NCI-H460 (cell line): Measurements from ENCODE around the gene HIGD2B. TPM values are rescaled to one million over a fixed set of nuclear protein-coding genes. Genes with fewer than 3 reads are reported as not detected.
"Not testable (repeated sequence)": the region's sequence is repeated elsewhere in the genome, so short reads cannot be mapped to it uniquely, and the experiment has no call there.

ENCODE experiments used
- DNase-seq: peaks from one replicate; pipeline ENCODE4 v3.0.0-alpha.2; 2016; ENCODE audit warnings: low read depth; ENCODE audit errors: extremely low read depth
- polyA plus RNA-seq: library from polyadenylated mRNA; depleted of rRNA; stranded (reverse); fragments of >200 nt; gene quantifications from 2 replicates; pipeline ENCODE4 v1.2.3, GENCODE V29; 2014; cell fraction: nucleus; rRNA removed
- total RNA-seq: library from RNA; depleted of rRNA; stranded (reverse); fragments of >200 nt; shearing (Covaris generic); gene quantifications from 2 replicates; pipeline ENCODE4 v1.2.3, GENCODE V29; 2014; rRNA removed

The HIGD2B gene, protein sequence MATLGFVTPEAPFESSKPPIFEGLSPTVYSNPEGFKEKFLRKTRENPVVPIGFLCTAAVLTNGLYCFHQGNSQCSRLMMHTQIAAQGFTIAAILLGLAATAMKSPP
- not detected in 2 replicates for total RNA-seq
- not detected in 2 replicates for polyA plus RNA-seq

DNA sequence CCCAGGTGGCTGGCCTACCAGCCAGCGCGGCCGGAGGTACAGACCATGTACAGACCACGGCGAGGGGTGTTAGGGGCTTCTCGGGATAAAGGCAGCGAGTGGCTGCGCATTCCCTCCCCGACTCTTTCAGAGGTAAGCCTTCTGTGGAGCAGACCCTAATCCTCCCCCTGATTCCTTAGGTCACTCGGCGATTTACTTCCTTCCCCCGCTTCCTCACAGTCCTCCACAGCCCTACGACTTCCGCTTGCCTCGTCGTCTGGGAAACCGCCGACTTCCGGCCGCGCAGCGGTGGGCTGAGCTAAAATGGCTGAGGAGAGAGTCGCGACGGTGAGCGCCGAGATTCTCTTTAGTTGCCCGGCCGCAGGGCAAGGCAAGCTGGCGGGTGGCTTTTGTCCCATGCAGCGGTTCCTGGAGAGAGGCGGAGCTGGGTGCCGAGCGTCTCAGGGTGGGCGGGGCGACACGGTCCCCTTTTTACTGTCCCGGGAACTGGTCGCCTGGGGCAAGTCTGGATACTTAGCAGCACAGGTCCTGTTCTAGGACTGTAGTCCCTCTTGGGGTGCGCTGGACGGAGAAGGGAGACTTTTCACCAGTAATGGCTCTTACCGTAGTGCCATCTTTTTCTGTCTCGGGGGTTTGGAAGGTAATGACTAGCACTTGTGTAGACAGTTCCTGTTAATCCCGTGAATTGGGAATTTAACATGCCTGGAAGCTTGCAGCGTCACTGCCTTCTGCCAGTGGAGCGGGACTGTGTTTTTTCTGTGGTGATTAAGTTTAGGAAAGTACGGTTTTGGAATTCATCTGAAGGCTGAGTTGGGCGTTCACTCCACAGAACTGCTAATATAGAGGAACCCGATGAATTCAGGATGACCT lies at the start of gene HIGD2B, which contains the start of gene BBS4:
HIGD2B (minus strand) TSS at position 258 of the 870 bp plus-strand sequence. CDS start 9,808 bp downstream, outside the sequence.
BBS4 (plus strand) TSS at position 283 of the 870 bp plus-strand sequence; CDS start at position 304, 21 bp downstream.
- DNase-seq = peak; percentile 81

DNA sequence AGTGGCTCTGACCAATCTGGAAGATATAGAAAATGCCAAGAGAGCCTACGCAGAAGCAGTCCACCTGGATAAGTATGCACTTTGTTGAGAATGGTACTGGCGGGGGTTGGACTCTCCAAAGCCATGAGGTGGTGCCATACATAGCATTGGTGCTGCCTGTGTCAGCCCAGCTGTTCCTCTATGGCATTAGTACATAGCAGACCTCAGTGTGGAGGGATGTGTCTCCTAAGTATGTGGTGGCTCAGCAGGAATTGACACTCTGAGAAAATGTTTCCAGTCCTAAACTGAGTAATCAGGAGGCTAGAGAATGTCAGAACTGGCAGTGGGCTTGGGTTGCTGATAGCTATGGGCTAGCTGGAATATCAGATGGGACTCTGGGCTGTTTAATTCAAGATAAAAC lies 49.1 kb upstream of the HIGD2B start:
- no peak for DNase-seq

DNA sequence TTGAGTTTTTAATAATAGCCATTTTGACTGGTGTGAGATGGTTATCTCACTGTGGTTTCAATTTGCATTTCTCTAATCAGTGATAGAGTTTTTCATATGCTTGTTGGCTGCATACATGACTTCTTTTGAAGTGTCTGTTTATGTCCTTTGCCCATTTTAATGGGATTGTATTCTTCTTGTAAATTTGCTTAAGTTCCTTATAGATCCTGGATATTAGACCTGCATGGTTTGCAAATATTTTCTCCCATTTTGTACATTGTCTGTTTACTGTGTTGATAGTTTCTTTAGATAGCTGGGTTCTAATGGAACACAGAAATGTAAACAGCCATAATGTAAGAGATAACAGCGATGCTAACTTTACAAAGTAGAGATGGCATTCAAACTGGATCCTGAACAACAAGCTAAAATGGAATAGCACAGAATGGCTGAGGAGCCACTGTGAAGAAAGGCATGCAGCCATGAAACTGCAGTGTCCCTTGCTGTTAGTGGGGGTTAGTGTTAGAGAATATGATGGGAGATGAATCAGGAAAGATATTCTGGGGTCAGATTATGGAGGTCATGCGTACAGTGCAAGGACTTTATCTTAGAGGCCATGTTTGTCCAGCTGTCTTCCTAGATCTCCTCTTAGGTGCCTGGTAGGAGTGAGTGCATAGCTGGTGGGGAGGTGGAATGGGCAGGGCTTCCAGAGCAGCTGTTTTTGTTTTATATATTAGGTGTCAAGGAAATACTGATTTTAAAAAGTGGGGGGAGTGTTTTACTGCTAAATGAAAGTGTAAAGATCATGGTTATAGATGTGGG lies 48.2 kb upstream of the HIGD2B start:
- no peak for DNase-seq

DNA sequence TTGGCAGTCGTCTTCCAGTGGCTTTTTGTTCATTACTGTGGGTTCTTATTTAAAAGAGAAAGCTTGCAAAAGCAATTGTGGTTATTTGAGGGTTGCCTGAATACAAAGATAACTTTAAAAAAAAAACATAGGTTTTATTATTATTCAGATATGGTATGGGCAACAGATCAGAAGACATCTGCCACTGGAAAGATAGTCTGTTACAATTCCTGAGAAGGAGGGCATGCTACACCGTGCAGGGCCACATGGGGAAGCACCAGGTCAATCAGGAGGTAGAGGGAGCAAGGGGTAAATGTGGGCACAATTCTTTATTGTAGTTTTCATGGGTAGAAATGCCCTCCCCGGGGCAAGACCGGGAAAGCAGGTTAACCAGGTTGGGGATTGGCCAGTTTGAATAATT lies 46.5 kb upstream of the HIGD2B start:
- no peak for DNase-seq

DNA sequence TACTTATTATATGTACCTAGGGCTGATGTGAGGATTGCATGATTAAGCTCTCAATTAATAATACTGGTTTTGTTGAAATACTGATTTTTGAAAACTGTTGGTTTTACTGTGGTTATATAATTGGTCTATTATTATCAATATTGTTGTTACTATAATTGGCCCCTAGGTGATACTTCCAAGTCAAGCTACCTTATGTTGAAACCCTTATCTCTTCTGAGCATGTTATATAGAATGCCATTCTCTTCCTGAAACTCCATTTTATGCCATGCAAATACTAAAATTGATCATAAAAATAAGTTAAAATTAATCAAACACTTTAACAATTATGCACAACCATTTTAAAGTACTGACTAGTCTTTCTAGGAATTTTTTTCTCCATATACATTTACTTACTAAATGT lies 46.1 kb upstream of the HIGD2B start:
- DNase-seq = no peak

DNA sequence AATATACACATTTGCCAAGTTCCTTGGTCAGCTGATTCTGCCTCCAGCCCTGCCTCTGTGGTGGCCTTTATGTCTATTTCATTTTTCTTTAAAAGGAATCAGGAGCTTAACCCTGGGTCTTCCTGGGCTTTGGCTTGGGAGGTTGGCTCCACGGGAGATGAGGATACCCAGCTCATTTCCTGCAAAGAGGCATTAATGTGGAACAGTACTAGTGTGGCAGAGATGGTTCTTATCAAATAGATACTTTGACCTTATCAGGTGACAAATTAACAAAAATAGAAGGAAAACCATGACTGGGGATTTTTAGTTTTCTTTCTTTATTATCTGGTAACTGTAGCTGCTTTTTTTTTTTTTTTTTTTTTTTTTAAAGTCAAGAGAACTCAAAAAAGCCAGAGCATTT lies 42.8 kb upstream of the HIGD2B start:
- DNase-seq = no peak

DNA sequence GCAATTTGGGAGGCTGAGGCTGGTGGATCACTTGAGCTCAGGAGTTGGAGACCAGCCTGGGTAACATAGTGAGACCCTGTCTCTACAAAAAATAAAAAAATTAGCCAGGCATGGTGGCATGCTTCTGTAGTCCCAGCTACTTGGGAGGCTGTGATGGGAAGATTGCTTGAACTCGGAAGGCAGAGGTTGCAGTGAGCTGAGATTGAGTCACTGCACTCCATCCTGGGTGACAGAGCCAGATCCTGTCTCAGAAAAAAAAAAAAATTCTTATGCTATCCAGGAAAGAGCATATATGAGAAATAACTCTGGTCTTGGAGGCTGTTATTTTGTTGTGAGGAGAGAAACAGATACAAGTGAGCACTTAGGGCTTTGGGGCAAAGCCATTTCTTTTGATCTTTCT lies 42.3 kb upstream of the HIGD2B start:
- not testable (repeated sequence) for DNase-seq

DNA sequence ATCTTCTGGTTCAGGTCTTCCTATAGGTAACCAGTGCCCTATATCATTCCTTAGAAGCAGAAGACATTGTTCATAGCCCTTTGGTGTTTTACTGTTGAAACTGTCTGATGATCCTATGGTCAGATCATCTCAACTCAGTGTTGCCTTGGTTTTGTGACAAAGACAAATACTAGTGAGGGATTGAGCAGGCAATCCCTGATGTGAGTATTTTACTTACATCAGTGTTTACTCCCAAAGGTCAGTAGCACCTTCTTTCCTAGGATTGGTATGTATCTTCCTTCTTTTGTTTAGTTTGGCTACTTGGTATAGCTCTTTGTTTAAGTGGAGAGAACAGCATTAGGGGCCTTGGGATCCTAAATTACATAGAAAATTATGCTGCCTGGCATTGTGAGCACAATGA lies 41.2 kb upstream of the HIGD2B start:
- DNase-seq = no peak

DNA sequence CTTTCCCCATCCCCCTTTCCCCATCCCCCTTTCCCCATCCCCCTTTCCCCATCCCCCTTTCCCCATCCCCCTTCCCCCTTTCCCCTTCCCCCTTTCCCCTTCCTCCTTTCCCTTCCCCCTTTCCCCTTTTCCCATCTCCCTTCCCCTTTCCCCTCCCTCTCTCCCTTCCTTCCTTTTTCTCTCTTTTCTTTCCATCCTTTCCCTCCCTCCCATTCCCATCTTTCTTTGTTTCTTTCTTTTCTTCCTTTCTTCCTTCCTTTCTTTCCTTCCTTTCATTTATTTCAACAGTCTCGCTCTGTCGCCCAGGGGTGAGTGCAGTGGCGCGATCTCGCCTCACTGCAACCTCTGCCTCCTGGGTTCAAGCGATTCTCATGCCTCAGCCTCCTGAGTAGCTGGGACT lies 39.9 kb upstream of the HIGD2B start:
- not testable (repeated sequence) for DNase-seq

DNA sequence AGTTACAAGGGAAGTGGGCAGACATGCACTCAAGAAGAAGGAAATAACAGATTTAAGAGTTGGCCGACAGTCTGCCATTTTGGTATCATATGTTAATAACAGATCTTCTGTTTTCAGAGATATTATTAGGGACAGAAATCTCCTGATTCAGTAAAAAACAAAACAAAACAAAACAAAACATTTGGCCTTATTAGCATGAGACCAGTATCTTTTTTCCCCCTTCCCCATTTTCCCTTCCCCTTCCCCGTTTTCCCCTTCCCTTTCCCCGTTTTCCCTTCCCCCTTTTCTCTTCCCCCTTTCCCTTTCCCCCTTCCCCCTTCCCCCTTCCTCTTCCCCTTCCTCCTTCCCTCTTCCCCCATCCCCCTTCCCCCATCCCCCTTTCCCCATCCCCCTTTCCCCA lies 39.5 kb upstream of the HIGD2B start:
- DNase-seq = no peak

DNA sequence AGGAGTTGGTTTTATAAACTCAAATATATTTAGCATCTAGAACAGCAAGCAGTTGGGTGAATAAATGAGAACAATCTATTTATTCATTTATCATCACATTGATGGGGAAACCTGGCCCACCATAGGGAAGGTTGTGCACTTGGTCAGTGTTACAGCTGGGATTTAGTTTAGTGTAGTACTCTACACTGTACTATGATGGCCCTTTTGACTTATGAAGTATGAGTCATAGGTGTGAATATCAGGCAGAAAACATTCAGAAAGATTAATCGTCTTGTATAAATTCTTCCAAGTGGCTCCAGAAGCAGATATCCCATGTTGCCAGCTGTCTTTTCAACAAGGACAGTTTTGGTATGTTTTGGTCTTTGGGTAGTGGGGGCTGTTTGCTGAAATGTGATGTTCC lies 38.0 kb upstream of the HIGD2B start:
- no peak for DNase-seq

DNA sequence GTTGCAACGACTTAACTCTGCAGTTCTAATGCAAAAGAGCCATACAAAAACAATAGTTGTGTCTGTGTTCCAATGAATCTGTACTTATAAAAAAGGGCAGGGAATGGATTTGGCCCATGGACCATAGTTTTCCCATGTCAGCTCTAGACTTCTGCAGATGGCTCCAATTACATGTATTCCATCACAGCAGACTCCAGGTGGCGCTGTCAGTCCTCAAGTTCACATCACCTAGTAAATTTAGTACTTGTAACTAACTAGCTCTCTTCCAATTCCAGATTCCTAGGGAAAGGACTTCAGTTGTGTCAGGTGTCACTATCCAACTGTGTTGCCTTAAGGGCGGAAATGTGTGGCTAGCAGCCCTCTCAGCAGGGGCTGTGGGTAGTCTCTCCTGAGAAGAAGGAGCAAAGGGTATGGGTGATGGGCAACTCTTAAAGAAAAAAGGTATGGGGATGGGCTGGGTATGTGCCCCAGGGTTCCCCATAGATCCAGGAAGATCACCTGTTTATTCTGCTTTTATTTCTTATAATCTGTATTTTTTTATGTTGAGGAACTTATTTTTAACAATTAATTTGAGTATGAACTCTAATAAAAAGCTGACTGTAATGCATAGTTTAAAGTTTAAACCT lies 36.2 kb upstream of the HIGD2B start:
- DNase-seq = peak; percentile 52

DNA sequence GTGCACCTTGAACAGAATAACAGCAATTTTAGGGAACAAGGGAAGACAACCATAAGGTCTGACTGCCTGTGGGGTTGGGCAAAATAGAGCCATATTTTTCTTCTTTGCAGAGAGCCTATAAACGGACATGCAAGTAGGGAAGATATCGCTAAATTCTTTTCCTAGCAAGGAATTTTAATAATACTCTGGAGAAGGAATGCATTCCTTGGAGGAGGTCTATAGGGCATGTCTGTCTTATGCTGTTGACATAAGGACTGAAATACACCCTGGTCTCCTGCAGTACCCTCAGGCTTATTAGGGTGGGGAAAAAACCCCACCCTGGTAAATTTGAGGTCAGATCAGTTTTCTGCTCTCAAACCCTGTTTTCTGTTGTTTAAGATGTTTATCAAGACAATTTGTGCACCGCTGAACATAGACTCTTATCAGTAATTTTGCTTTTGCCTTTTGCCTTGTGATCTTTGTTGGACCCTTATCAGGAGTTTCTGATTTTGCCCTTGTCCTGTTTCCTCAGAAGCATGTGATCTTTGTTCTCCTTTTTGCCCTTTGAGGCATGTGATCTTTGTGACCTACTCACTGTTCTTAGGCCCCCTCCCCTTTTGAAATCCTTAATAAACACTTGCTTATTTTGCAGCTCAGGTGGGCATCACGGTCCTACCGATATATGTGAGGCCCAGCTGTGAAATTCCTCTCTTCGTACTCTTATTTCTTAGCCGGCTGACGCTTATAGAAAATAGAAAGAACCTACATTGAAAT lies 22.7 kb upstream of the HIGD2B start:
- DNase-seq = not testable (repeated sequence)

DNA sequence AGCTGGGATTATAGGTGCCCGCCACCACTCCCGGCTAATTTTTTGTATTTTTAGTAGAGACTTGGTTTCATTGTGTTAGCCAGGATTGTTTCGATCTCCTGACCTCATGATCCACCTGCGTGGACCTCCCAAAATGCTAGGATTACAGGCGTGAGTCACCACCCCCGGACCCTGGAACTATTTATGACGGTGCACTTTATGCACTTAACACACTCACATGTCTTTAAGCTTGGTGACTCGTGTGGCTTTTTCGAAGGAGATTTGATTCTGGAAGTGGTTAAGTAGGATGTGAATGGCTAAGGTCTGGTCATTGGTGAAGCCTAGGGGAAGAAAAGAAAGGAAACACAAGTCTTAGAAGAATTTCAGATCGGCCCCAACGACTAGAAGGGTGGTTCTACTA lies 20.3 kb upstream of the HIGD2B start:
- no peak for DNase-seq

DNA sequence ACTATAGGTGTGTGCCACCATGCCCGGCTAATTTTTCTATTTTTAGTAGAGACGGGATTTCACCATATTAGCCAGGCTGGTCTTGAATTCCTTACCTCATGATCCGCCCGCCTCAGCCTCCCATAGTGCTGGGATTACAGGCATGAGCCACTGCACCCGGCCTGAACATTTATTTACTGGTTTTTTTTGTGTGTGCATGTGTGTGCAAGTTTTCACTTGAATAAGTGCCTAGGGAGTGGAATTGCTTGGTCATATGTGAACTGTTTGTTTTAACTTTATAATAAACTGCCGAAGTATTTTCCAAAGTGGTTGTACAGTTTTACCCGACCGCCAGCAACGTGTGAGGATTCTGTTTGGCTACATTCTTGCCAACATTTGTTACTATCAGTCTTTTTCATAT lies 14.1 kb upstream of the HIGD2B start:
- no peak for DNase-seq

DNA sequence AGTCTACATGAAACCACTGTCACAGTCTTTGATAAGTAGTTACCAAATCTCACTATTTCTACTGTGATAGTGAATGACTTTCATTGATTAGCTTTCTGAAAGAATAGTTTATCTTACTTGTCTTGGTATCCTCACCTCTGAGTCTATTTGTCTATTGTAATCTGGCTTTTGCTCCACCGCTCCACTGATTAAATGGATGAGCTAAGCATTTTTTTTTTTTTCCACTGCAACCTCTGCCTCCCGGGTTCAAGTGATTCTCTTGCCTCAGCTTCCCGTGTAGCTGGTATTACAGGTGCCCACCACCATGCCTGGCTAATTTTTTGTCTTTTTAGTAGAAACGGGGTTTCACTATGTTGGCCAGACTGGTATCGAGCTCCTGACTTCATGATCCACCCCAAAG lies 13.0 kb upstream of the HIGD2B start:
- DNase-seq = no peak

DNA sequence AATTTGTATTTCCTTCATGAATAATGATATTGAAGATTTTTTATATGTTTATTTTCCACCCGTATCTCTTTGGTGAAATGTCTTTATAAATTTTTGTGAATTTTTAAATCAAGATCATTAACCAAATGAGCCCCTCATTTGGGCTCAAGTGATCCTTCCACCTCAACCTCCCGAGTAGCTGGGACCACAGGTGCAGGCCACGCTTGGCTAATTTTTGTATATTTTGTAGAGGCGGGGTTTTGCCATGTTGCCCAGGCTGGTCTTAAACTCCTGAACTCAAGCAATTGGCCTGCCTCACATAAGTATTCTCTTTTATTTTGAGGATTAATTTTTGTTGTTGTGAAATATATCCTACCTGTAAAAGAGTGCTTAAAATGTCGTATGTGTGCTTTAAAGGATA lies 5.0 kb upstream of the HIGD2B start:
- DNase-seq = no peak

DNA sequence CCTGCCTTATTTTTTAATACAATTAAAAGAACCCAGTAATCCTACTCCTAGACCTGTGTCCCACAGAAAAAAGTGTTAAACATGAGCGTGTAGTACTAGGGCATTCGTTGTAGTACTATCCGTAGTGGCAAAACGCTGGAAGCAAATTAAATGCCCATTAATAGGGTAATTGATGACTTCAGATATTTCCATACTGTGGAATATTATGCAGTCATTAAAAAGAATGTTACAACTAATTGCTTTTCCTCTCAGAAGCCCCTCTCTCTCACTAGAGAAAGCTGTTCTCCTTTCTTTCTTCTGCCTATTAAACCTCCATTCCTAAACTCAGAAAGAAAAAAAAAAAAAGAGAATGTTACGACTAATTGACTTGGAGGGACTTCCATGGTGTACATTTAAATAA lies 2.7 kb upstream of the HIGD2B start:
- no peak for DNase-seq

DNA sequence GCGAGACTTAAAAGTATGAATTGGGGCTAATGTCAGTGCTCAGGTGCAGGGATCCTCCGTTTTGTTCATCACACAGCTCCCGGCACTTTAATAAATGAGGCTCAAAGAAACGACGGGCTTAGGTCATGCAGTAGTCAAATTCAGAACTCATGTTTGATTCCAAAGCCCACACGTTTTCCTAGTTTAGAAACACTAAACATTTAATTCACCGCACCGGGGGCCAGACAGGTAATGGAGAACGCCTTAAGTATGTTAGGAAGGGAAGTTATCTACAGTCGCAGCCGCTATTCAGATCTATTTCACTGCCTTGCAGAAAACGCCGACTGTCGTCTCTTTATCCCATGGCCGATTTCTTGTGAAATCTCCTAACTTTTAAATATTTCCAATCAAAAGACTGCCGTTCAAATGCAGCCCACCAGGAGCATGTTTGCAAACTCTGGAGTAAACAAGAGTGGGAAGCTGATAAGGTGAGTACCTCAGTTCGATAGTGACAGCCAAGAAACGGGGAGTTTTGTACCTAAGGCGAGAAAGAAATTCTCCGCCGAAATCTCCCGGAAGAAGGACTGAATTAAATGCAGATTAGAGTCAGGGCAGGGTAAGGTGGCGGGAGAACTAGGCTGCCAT lies 569 bp downstream of the HIGD2B start:
- DNase-seq = no peak

DNA sequence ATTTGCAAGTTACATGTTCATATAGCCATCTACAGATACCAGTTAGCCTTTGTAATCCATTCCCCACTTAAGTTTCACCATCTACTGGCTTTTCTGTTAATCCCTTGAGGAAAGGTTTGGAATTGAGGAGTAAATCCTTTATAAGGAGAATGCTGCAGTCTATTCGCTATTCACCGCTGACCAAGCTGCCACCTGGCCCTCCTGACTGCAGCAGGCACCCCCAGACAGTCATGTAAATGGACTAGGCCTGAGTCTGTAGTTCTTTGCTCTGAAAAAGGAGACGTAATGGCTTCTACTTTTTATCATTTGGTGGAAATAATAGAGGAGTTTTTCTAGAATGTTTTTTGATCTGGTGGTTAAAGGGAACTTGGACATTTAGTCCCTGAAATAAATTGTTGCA lies 3.2 kb downstream of the HIGD2B start:
- DNase-seq = no peak
